ENCODE data around the gene UBAC1.

DNA sequence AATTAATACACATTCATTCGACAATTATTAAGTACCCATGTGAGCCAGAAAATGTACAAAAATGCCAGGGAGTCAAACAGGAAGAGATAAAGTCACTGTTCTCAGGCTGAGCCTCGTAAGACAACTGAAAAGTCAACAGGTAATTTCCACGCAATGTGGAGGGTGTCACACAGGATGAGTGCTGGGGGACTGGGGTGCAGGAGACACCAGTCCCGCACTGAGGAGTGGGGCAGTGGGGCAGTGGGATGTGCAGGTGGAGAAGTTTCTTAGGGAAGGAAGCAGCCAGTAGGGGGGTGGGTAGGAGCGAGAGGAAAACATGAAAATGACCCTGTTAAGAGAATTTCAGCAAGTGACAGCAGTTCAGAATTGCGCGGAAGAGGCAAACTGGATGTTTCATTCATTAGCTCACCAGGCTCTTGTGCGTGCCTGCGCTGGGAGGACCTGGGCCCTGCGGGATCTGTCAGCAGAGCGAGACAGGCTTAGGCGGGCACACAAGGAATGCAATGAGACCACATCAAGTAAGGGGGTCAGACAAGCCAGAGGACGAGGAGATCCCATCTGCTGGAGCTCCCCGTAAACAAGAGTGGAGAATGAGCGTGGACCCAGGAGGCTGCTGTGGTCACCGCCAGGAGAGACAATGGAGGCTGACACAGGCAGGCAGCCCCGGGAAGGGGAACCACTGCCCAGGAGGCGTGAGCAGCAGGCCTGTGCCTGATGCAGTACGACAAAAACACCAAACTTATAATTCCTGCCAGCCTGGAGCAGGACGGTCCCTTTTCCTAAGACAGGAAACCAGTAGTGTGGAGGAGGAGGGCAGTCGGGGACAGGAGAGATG, 74.8 kb downstream of the UBAC1 start:
- no peak for TF ChIP-seq POLR2A (IDR thresholded peaks at IDR 0.05)
- TF ChIP-seq, protein P1, sequence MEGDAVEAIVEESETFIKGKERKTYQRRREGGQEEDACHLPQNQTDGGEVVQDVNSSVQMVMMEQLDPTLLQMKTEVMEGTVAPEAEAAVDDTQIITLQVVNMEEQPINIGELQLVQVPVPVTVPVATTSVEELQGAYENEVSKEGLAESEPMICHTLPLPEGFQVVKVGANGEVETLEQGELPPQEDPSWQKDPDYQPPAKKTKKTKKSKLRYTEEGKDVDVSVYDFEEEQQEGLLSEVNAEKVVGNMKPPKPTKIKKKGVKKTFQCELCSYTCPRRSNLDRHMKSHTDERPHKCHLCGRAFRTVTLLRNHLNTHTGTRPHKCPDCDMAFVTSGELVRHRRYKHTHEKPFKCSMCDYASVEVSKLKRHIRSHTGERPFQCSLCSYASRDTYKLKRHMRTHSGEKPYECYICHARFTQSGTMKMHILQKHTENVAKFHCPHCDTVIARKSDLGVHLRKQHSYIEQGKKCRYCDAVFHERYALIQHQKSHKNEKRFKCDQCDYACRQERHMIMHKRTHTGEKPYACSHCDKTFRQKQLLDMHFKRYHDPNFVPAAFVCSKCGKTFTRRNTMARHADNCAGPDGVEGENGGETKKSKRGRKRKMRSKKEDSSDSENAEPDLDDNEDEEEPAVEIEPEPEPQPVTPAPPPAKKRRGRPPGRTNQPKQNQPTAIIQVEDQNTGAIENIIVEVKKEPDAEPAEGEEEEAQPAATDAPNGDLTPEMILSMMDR (IDR thresholded peaks at IDR 0.05), result no peak
